ENCODE results near the gene TRABD2B. TPM values are rescaled to one million over a fixed set of nuclear protein-coding genes. Genes with fewer than 3 reads are reported as not detected.

Gene TRABD2B
- total and polyA plus RNA-seq, 2 of the 13 experiments (the other 11 are each of a cell fraction or from before 2014, with no cell fraction given), result 0.04 TPM; not detected in 1

- 0 out of 2 replicates have a peak, but pooled peaks have one; percentile 14 for TF ChIP-seq ARID5B (CRISPR knock-in tag; IDR thresholded peaks at IDR 0.05)
- no peak for TF ChIP-seq ZNF7 (CRISPR knock-in tag; IDR thresholded peaks at IDR 0.05)
- TF ChIP-seq MYPOP (CRISPR knock-in tag; IDR thresholded peaks at IDR 0.05), result no peak
- TF ChIP-seq HNRNPLL (IDR thresholded peaks at IDR 0.05; ENCODE audit: low read depth, low read length, poor library complexity, severe bottlenecking), result no peak
- no peak for TF ChIP-seq ZNF605 (CRISPR knock-in tag; IDR thresholded peaks at IDR 0.05)
- 0 out of 2 replicates have a peak, but pooled peaks have one; percentile 25 for TF ChIP-seq RXRB (CRISPR knock-in tag; IDR thresholded peaks at IDR 0.05; ENCODE audit: borderline replicate concordance)
- no peak; the same call in 1 of the 2 replicates for TF ChIP-seq ZNF788 (CRISPR knock-in tag; IDR thresholded peaks at IDR 0.05; ENCODE audit: borderline replicate concordance)
- TF ChIP-seq ZNF883 (CRISPR knock-in tag; IDR thresholded peaks at IDR 0.05; ENCODE audit: not compliant biosample characterization), result no peak
- no peak for TF ChIP-seq PITX1 (CRISPR knock-in tag; IDR thresholded peaks at IDR 0.05)
- TF ChIP-seq SNAPC5 (CRISPR knock-in tag; IDR thresholded peaks at IDR 0.05; ENCODE audit: borderline replicate concordance), result no peak
- no peak for TF ChIP-seq BHLHE40 (IDR thresholded peaks at IDR 0.05; ENCODE audit: low read length)
- no peak for TF ChIP-seq HDAC6 (IDR thresholded peaks at IDR 0.05; ENCODE audit: low read depth, low read length)
- no peak for TF ChIP-seq ARID4A (CRISPR knock-in tag; IDR thresholded peaks at IDR 0.05; ENCODE audit: borderline replicate concordance)
- TF ChIP-seq ZBTB39 (CRISPR knock-in tag; IDR thresholded peaks at IDR 0.05), result no peak
Measured at GRCh38 chr1:47766832-47767740, 230.1 kb downstream of the TRABD2B start (continued).
